Stomach (tissue), 9 donors: ENCODE results near the gene MLXIP. TPM values are rescaled to one million over a fixed set of nuclear protein-coding genes. Genes with fewer than 3 reads are reported as not detected.

Experiments used
- DNase-seq, 2 donors: peaks; one replicate each; pipeline versions ENCODE4 v3.0.0 to v3.0.0-alpha.2; 2013 to 2019
- H3K27ac ChIP-seq, 5 donors: fragments of 200-600 bp in 4 of 5; sonication (generic) in 4 of 5; one replicate each; pipeline ENCODE4 v1.5.1; 2013 to 2019; ENCODE audit warnings: mild to moderate bottlenecking in 1 of 5, moderate library complexity in 1 of 5
- H3K27me3 ChIP-seq, 3 donors: fragments of 200-600 bp; sonication (generic); one replicate each; pipeline ENCODE4 v1.5.1; 2017 to 2019; ENCODE audit warnings: mixed run types in 1 of 3
- H3K36me3 ChIP-seq, 4 donors: fragments of 200-600 bp; sonication (generic); 1 replicate in 3 of 4; 2 replicates in 1 of 4; pipeline ENCODE4 v1.5.1; 2016 to 2019
- H3K4me1 ChIP-seq, 4 donors: fragments of 200-600 bp; sonication (generic); one replicate each; pipeline ENCODE4 v1.5.1; 2016 to 2019
- H3K4me3 ChIP-seq, 4 donors: fragments of 200-600 bp; sonication (generic) in 3 of 4; one replicate each; pipeline ENCODE4 v1.5.1; 2016 to 2019; ENCODE audit warnings: mild to moderate bottlenecking in 1 of 4
- H3K9me3 ChIP-seq, 4 donors: fragments of 200-600 bp; sonication (generic); one replicate each; pipeline ENCODE4 v1.5.1; 2016 to 2019
- CTCF ChIP-seq, 7 experiments: fragments of 450-650 bp in 4 of 7; fragments of 200-600 bp in 3 of 7; sonication (generic) in 3 of 7; IDR thresholded peaks; one replicate each; pipeline ENCODE4 v1.5.1; 2016 to 2019; ENCODE audit warnings: antibody characterized with exemption in 7 of 7, control low read depth in 2 of 7, mild to moderate bottlenecking in 1 of 7
- EP300 ChIP-seq: sonication (generic); formaldehyde crosslinking; IDR thresholded peaks from one replicate; pipeline ENCODE4 v1.6.1; 2017; ENCODE audit warnings: antibody characterized with exemption
- POLR2A ChIP-seq, 4 donors: fragments of 450-650 bp; IDR thresholded peaks; one replicate each; pipeline ENCODE4 v1.6.1; 2016; ENCODE audit warnings: antibody characterized with exemption in 4 of 4, control low read depth in 2 of 4, mild to moderate bottlenecking in 1 of 4, moderate library complexity in 1 of 4
- POLR2AphosphoS5 ChIP-seq, 3 donors: sonication (generic); formaldehyde crosslinking; IDR thresholded peaks; one replicate each; pipeline ENCODE4 v1.6.1; 2016; ENCODE audit warnings: antibody characterized with exemption in 3 of 3
- WGBS, 5 donors: extraction: QIAGEN DNeasy Blood & Tissue Kit in 3 of 5; methylation state at CpG; one replicate each; pipeline versions ENCODE4 v1.1.5 to v1.1.7; 2013 to 2018; 5-methylcytosine and 5-hydroxymethylcytosine counted together
- intact Hi-C: fragments of 100-400 bp; cut with DNase I; formaldehyde crosslinking; loops from one replicate; pipeline ENCODE4 v1.15.1; 2023; ENCODE audit warnings: low total_unique reads
- polyA plus RNA-seq, 3 donors: library from polyadenylated mRNA; stranded (reverse); fragments of 200-250 nt; gene quantifications; one replicate each; pipeline ENCODE4 v1.2.3, GENCODE V29; 2013
- total RNA-seq, 5 donors: library from RNA; depleted of rRNA; stranded (reverse); fragments of >200 nt; gene quantifications; one replicate each; pipeline versions ENCODE4 v1.1.0 to v1.2.3, GENCODE V29; 2014 to 2016
- donor health status: healthy with polysubstance abuse.
- donor health status: Bipolar disorder and iron deficiency.
- donor health status: healthy.

The MLXIP gene
- total and polyA plus RNA-seq, 8 donors: 12.3 to 140 (median 34.8) TPM

DNA sequence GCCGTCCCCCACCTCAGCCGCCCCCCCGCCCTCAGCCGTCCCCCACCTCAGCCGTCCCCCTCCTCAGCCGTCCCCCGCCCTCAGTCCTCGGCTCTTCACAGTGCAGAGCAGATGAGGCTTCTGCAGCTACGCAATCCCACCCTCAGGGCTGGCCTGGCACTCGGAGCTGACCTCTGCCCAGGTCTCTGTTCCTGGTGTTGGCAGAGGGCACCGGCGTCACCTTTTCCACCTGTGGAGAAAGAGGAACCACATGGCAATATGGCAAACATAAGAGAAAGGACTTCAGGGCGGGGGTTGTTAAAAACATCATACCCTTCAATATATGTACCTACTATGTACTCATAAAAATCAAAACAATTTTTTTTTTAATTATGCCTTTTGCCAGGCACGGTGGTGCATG is 45.8 kb downstream of the MLXIP start:
- DNase-seq: no peak
- Histone ChIP-seq H3K9me3 (no peaks in the 10 kb centered on the region), H3K4me3 (no peak overlapping the region), H3K27ac (peak overlapping the region in 1 of 5 donors; percentile 25), H3K36me3 (peaks cover 21 to 27% (median 24%) of the 10 kb centered on the region in 4 donors), H3K27me3 (no peaks in the 10 kb centered on the region), H3K4me1 (peaks cover 35 to 77% (median 66%) of the 10 kb centered on the region in 4 donors)
- TF ChIP-seq EP300 (no peak), CTCF (IDR thresholded peaks at IDR 0.05) (no peak)
- intact Hi-C loops: no loop called here
- WGBS, 5 donors: 39 to 79% (median 69%) methylated on average over 6 to 14 of the region's 14 CpGs

DNA sequence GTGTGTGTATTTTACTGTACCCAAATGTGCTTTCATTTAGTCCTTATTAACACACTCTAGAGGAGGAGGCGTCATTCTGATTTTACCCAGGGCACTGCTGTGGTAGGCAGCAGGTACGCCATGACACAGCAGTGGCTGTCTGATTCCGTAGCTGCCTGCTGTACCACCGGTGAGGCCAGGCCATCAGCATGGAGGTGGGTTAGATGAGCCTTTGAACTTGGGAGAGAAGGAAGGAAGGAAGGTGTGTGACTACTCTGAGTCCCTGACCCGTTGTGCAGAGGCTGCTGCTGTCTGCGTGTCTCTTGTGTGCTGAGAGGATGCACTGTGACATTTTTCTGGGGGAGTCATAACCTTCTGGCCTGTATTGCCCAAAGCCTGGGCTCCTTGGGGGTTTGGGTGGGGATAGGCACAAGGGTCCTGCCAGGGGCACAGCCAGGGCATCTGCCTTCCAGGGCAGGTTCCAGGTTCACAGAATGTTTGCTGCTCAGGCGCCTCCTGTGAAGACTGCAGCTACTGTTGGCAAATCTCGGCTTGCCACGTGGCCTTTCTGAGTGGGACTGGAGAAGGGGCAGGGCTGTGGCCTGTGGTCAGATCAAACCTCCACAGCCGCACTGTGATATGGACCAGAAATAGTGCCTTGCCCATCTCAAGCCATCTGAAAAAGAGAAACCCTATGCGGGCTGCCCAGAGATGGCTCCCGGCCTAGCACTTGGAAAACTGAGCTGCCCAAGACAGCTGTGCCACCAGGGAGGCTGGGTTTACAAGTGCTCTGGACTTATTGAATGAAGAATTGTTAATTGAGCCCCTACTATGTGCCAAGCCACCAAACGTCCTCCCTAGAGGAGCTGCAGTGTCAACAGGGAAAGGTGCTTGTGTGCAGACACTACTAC is 47.1 kb downstream of the MLXIP start:
- no peak for TF ChIP-seq POLR2AphosphoS5 (IDR thresholded peaks at IDR 0.05)
- Histone ChIP-seq H3K27ac (peak overlapping the region in 2 of 5 donors; percentile 14 to 25), H3K36me3 (peaks cover 34 to 40% (median 38%) of the 10 kb centered on the region in 4 donors), H3K27me3 (no peaks in the 10 kb centered on the region), H3K9me3 (no peaks in the 10 kb centered on the region), H3K4me1 (peaks cover 35 to 65% (median 60%) of the 10 kb centered on the region in 4 donors), H3K4me3 (no peak overlapping the region)
- no peak for DNase-seq
- WGBS, 5 donors: 50 to 64% (median 55%) methylated on average over 11 to 13 of the region's 13 CpGs
- intact Hi-C loops: loop anchor here (5.0 kb wide), 1 partner anchor 73 kb away; no protein-coding TSS in a partner anchor

GRCh38 chr12:122126342-122126635 is 47.7 kb downstream of the MLXIP start:
- H3K4me3 ChIP-seq: no peak overlapping the region
- H3K27me3 ChIP-seq: no peaks in the 10 kb centered on the region
- peaks cover 34 to 46% (median 44%) of the 10 kb centered on the region in 4 donors for H3K36me3 ChIP-seq
- H3K27ac ChIP-seq: peak overlapping the region in 1 of 5 donors; percentile 25
- 64 to 82% (median 74%) methylated on average over 7 of the region's 7 CpGs for WGBS, 5 donors
- H3K9me3 ChIP-seq: no peaks in the 10 kb centered on the region
- no peak for DNase-seq
- H3K4me1 ChIP-seq: peaks cover 35 to 64% (median 56%) of the 10 kb centered on the region in 4 donors
- TF ChIP-seq EP300 (no peak), CTCF (IDR thresholded peaks at IDR 0.05) (no peak), POLR2AphosphoS5 (IDR thresholded peaks at IDR 0.05) (no peak), POLR2A (IDR thresholded peaks at IDR 0.05) (no peak)
- intact Hi-C loops: loop anchor here (5.0 kb wide), 1 partner anchor 74 kb away; no protein-coding TSS in a partner anchor

GRCh38 chr12:122126713-122127597 is 48.4 kb downstream of the MLXIP start:
- no peak for TF ChIP-seq POLR2A (IDR thresholded peaks at IDR 0.05)
- TF ChIP-seq EP300: no peak
- peak in 1 of 7 experiments; percentile 15 for TF ChIP-seq CTCF (IDR thresholded peaks at IDR 0.05)
- TF ChIP-seq POLR2AphosphoS5 (IDR thresholded peaks at IDR 0.05): no peak
- H3K4me1 ChIP-seq: peaks cover 35 to 57% (median 50%) of the 10 kb centered on the region in 4 donors
- DNase-seq: peak in 1 of 2 donors; percentile 40

More at GRCh38 chr12:122126713-122127597, 48.4 kb downstream of the MLXIP start:
- 67 to 84% (median 83%) methylated on average over 10 to 15 of the region's 15 CpGs for WGBS, 5 donors
- H3K36me3 ChIP-seq: peaks cover 35 to 53% (median 50%) of the 10 kb centered on the region in 4 donors
- peak overlapping the region in 1 of 5 donors; percentile 34 for H3K27ac ChIP-seq
- intact Hi-C loops: loop anchor here (5.0 kb wide), 1 partner anchor 75 kb away; no protein-coding TSS in a partner anchor
- H3K27me3 ChIP-seq: no peaks in the 10 kb centered on the region
- no peak overlapping the region for H3K4me3 ChIP-seq
- no peaks in the 10 kb centered on the region for H3K9me3 ChIP-seq
